Activated CD8-positive, alpha-beta memory T cell treated with anti-CD3 and anti-CD28 coated beads, Interleukin-2, amount 10 ng/mL, durations not matched to agents 7 days and 5 days (primary cell): ENCODE results near the gene CFAP100. TPM values are rescaled to one million over a fixed set of nuclear protein-coding genes. Genes with fewer than 3 reads are reported as not detected.

Experiments
- ATAC-seq: fragments of 150-1000 bp; cut with Tn5 transposase; one replicate; pipeline ENCODE4 v1.10.0; 2021; ENCODE audit warnings: moderate library complexity
- CTCF ChIA-PET: fragments of 350-600 bp; sonication (Branson Sonifier 250); formaldehyde crosslinking; loops from one replicate; lab custom pipeline; 2021; ENCODE audit warnings: antibody characterized with exemption; lab: Charles Lee
- DNase-seq: peaks from one replicate; pipeline ENCODE4 v3.0.0-alpha.2; 2020
- H3K27ac Mint-ChIP-seq: one replicate; pipeline ENCODE4 v1.8.0; 2021; ENCODE audit warnings: mild to moderate bottlenecking, mixed read lengths
- H3K27me3 Mint-ChIP-seq: one replicate; pipeline ENCODE4 v1.8.0; 2021; ENCODE audit warnings: mixed read lengths
- H3K36me3 Mint-ChIP-seq: one replicate; pipeline ENCODE4 v1.8.0; 2021; ENCODE audit warnings: mild to moderate bottlenecking, mixed read lengths
- H3K4me1 Mint-ChIP-seq: one replicate; pipeline ENCODE4 v1.8.0; 2021; ENCODE audit warnings: mixed read lengths
- H3K4me3 Mint-ChIP-seq: one replicate; pipeline ENCODE4 v1.8.0; 2021; ENCODE audit warnings: mild to moderate bottlenecking, moderate library complexity, mixed read lengths
- H3K9me3 Mint-ChIP-seq: one replicate; pipeline ENCODE4 v1.8.0; 2022; ENCODE audit warnings: low read depth, mixed read lengths
- total RNA-seq, 2 experiments: library from RNA; stranded (reverse); gene quantifications; one replicate each; pipeline ENCODE4 v1.2.3, GENCODE V29; 2021

CFAP100 gene
- total RNA-seq, 2 experiments from 2014 or later = not detected

- Mint-ChIP-seq H3K4me1 (no peaks in the 10 kb centered on the region), H3K36me3 (no peaks in the 10 kb centered on the region), H3K27me3 (peaks cover 27% of the 10 kb centered on the region), H3K4me3 (no peak overlapping the region), H3K27ac (no peak overlapping the region), H3K9me3 (no peaks in the 10 kb centered on the region)
- CTCF ChIA-PET = no interaction called here
- ATAC-seq = no peak
- peak; percentile 7 for DNase-seq
Measured at GRCh38 chr3:126407412-126408044, 12.8 kb downstream of the CFAP100 start.

- CTCF ChIA-PET = no interaction called here
- H3K27me3 Mint-ChIP-seq = peaks cover 28% of the 10 kb centered on the region
- ATAC-seq = no peak
- H3K36me3 Mint-ChIP-seq = no peaks in the 10 kb centered on the region
- no peak overlapping the region for H3K27ac Mint-ChIP-seq
- no peak overlapping the region for H3K4me3 Mint-ChIP-seq
- DNase-seq = no peak
- no peaks in the 10 kb centered on the region for H3K4me1 Mint-ChIP-seq
- H3K9me3 Mint-ChIP-seq = no peaks in the 10 kb centered on the region
Measured at GRCh38 chr3:126408099-126408498, 13.4 kb downstream of the CFAP100 start.

DNA sequence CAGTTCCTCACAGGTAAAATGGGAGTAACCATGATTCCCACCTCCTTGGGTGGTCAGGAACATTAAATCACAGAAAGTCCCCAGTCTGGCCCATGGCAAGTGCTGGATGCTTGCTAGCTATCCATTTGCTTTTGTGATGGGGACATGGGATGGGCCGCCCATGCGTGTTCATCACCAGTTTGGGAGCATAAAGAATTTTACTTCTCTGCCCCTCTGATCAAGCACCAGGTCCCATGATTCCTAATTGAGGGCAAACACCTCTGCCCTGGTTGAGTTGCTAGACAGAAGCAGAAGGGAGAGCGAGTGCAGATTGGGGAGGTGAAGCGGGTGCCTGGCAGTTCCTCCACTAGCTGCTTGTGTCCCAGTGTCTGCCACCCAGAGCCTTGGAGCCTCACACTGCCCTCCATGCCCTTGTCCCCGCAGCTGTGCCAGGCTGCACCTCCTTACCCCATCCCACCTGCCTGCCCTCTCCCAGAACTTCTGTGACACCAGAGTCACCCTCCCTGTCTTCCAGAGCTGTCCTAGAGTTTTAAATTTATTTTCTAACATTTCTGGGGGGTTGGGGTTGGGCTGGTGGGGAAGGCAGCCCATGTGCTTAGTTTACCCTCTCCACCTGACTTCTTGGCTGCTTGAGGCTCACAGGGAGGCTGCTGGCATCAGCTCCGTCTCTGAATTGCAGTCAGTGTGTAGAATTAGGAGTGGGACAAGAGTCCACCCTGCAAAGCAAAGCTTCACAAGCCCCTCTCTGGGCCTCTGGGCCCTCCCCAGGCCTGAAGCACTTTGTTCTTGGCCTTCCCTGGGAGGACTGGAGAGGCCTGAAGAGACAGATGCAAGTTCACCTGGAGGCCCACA, 18.4 kb downstream of the CFAP100 start:
- DNase-seq (no peak), ATAC-seq (no peak)
- peaks cover 30% of the 10 kb centered on the region for H3K27me3 Mint-ChIP-seq
- no peaks in the 10 kb centered on the region for H3K4me1 Mint-ChIP-seq
- H3K36me3 Mint-ChIP-seq = no peaks in the 10 kb centered on the region
- H3K27ac Mint-ChIP-seq = no peak overlapping the region
- CTCF ChIA-PET = no interaction called here
- no peak overlapping the region for H3K4me3 Mint-ChIP-seq
- no peaks in the 10 kb centered on the region for H3K9me3 Mint-ChIP-seq

DNA sequence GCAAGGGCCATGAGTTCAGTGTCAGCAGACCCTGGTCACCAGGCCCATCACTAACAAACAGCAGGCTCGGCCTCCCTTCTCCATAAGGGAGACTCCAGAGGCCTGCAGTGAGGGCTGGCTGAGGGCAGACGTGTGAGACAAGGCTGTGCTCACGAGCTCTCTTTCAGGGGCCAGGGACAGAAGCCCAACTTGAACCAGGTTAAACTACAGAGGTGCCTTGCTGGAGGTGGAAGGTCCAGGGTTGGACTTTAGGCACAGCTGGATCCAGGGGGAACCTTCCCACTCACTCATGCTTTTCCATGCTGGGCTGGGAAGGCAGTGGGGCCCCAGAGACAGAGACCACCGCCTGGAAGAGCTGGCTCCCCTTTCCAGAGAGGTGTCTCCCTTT, 19.0 kb downstream of the CFAP100 start:
- Mint-ChIP-seq H3K36me3 (no peaks in the 10 kb centered on the region), H3K27me3 (peaks cover 30% of the 10 kb centered on the region), H3K4me1 (no peaks in the 10 kb centered on the region), H3K9me3 (no peaks in the 10 kb centered on the region), H3K4me3 (no peak overlapping the region), H3K27ac (no peak overlapping the region)
- CTCF ChIA-PET = no interaction called here
- DNase-seq (no peak), ATAC-seq (no peak)

GRCh38 chr3:126414406-126414805, 19.7 kb downstream of the CFAP100 start:
- no peak for DNase-seq
- H3K4me3 Mint-ChIP-seq = no peak overlapping the region
- H3K27me3 Mint-ChIP-seq = peaks cover 26% of the 10 kb centered on the region
- no peak for ATAC-seq
- no peaks in the 10 kb centered on the region for H3K4me1 Mint-ChIP-seq
- H3K9me3 Mint-ChIP-seq = no peaks in the 10 kb centered on the region
- no peaks in the 10 kb centered on the region for H3K36me3 Mint-ChIP-seq
- CTCF ChIA-PET = no interaction called here
- H3K27ac Mint-ChIP-seq = no peak overlapping the region

GRCh38 chr3:126414961-126415660, 20.4 kb downstream of the CFAP100 start:
- Mint-ChIP-seq H3K9me3 (no peaks in the 10 kb centered on the region), H3K4me1 (no peaks in the 10 kb centered on the region), H3K36me3 (no peaks in the 10 kb centered on the region), H3K27me3 (peaks cover 26% of the 10 kb centered on the region), H3K27ac (no peak overlapping the region), H3K4me3 (no peak overlapping the region)
- no peak for ATAC-seq
- no peak for DNase-seq
- CTCF ChIA-PET = no interaction called here

GRCh38 chr3:126415661-126416591, 21.2 kb downstream of the CFAP100 start:
- H3K9me3 Mint-ChIP-seq = no peaks in the 10 kb centered on the region
- H3K4me1 Mint-ChIP-seq = no peaks in the 10 kb centered on the region
- ATAC-seq (no peak), DNase-seq (no peak)
- CTCF ChIA-PET = no interaction called here
- no peak overlapping the region for H3K27ac Mint-ChIP-seq
- H3K27me3 Mint-ChIP-seq = peaks cover 20% of the 10 kb centered on the region
- H3K36me3 Mint-ChIP-seq = no peaks in the 10 kb centered on the region
- no peak overlapping the region for H3K4me3 Mint-ChIP-seq

- ATAC-seq (no peak), DNase-seq (no peak)
- no peaks in the 10 kb centered on the region for H3K36me3 Mint-ChIP-seq
- peaks cover 10% of the 10 kb centered on the region for H3K27me3 Mint-ChIP-seq
- CTCF ChIA-PET = no interaction called here
- no peaks in the 10 kb centered on the region for H3K4me1 Mint-ChIP-seq
- H3K27ac Mint-ChIP-seq = no peak overlapping the region
- no peak overlapping the region for H3K4me3 Mint-ChIP-seq
- no peaks in the 10 kb centered on the region for H3K9me3 Mint-ChIP-seq
Measured at GRCh38 chr3:126416943-126417342, 22.2 kb downstream of the CFAP100 start.

GRCh38 chr3:126417515-126417914, 22.8 kb downstream of the CFAP100 start:
- Mint-ChIP-seq H3K9me3 (no peaks in the 10 kb centered on the region), H3K4me3 (no peak overlapping the region), H3K27ac (no peak overlapping the region), H3K4me1 (no peaks in the 10 kb centered on the region), H3K27me3 (peaks cover 6% of the 10 kb centered on the region), H3K36me3 (no peaks in the 10 kb centered on the region)
- DNase-seq = no peak
- CTCF ChIA-PET = no interaction called here
- ATAC-seq = no peak

DNA sequence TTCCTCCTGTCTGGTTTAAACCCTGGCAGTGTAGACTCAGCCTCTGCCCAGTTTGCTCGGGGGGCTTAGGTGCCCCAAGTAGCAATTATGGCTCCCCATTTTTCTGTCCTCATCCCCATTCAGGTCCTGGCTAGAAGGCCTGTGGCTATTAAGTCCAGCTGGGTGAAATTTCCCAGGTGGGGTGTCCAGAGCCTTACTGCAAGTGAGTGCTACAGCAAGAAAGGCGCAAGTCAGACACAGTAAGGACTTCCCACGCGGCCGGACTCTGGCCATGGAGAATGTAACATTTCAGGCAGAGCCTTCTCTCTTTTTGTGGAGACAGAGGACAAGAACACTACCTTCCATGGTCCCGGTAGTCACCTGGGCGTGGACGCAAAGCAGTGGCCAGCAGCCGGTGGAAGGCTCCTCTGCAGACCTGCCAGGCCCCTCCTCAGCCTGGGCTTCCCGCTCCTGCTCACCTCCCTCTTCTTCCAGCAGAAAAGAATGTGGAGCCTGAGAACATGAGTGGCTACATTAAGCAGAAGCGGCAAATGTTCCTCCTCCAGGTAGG, 23.3 kb downstream of the CFAP100 start:
- Mint-ChIP-seq H3K27ac (no peak overlapping the region), H3K4me1 (no peaks in the 10 kb centered on the region), H3K4me3 (no peak overlapping the region), H3K36me3 (no peaks in the 10 kb centered on the region), H3K9me3 (no peaks in the 10 kb centered on the region), H3K27me3 (peaks cover 4% of the 10 kb centered on the region)
- CTCF ChIA-PET = no interaction called here
- ATAC-seq (no peak), DNase-seq (no peak)

DNA sequence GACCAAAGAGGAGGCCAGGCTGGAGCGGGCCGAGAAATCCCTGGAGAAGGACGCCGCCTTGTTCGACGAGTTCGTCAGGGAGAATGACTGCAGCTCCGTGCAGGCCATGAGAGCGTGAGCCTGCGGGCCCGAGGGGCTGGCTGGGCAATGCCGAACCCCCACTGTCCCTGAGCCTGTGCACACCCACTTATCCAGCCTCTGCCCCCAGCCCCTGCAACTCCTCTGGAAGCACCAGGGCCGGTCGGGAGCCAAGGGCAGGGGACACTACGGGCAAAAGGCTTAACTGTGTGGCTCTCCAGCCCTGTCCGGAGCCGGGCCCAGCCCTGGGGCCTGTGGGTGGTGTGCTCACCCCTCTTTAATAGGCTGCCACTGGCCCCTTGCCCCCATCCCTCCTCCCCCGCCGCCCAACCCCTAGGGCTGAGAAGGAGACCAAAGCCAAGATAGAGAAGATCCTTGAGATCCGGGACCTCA, 24.0 kb downstream of the CFAP100 start:
- no peaks in the 10 kb centered on the region for H3K9me3 Mint-ChIP-seq
- no peak overlapping the region for H3K27ac Mint-ChIP-seq
- DNase-seq (no peak), ATAC-seq (no peak)
- H3K27me3 Mint-ChIP-seq = peaks cover 4% of the 10 kb centered on the region
- no peaks in the 10 kb centered on the region for H3K36me3 Mint-ChIP-seq
- H3K4me1 Mint-ChIP-seq = no peaks in the 10 kb centered on the region
- H3K4me3 Mint-ChIP-seq = no peak overlapping the region
- CTCF ChIA-PET = no interaction called here

GRCh38 chr3:126419151-126419703, 24.5 kb downstream of the CFAP100 start:
- ATAC-seq = no peak
- Mint-ChIP-seq H3K36me3 (no peaks in the 10 kb centered on the region), H3K27me3 (peaks cover 4% of the 10 kb centered on the region), H3K4me1 (no peaks in the 10 kb centered on the region), H3K9me3 (no peaks in the 10 kb centered on the region), H3K27ac (no peak overlapping the region), H3K4me3 (no peak overlapping the region)
- DNase-seq = no peak
- CTCF ChIA-PET = no interaction called here
